ENCODE measurements around the gene LRRC8E. TPM values are rescaled to one million over a fixed set of nuclear protein-coding genes. Genes with fewer than 3 reads are reported as not detected.
A peak's percentile ranks its signal among the peaks of the same experiment; 100 is the strongest.
"Not testable (repeated sequence)": the region's sequence is repeated elsewhere in the genome, so short reads cannot be mapped to it uniquely, and the experiment has no call there.

The LRRC8E gene
- total and polyA plus RNA-seq, 8 donors = 0.58 to 12.5 (median 2.1) TPM; not detected in 1

DNA sequence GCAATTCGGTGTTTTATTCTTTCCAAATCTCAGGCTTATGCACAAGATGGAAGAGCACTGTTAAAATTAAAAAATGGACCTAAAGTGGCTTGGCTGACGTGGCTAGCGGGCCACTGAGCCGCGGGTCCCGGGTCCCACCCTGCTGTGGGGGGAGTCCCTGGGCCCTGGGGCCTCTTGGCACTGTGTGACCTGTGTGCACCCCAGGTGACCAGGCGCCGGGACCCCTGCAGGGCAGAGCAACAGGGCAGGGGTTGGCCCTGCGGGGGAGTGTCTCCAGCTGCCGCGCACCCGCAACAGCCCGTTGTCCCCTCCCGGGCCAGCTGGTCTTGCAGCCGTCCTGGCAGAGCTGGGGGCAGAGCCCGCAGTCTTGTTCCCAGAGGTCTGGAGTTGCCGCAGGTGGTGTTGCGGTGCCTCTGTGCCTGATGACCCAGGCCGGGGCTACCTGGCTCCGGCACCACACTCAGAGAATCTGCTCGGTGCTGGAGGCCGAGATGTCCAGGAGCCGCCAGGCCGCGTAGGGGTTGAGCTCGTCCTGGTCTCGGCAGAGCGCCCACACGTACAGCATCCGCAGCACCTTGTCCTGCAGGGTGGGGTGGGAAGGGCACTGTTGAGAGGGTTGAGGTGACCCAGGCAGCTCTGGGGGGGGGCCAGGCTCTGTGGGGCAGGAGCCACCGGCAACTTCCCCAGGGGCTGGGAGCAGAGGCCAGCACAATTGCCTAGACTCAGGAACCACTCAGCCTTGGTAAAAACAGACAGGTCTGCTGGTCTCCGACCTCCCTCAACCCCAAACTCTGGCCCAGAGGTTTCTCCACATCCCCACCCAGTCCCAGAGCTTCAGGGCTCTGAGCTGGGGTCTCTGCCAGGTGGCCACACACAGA, 38.7 kb downstream of the LRRC8E start:
- TF ChIP-seq EP300 (IDR thresholded peaks at IDR 0.05) (no peak), POLR2A (IDR thresholded peaks at IDR 0.05) (no peak), POLR2AphosphoS5 (IDR thresholded peaks at IDR 0.05) (no peak)
- TF ChIP-seq, protein P1, sequence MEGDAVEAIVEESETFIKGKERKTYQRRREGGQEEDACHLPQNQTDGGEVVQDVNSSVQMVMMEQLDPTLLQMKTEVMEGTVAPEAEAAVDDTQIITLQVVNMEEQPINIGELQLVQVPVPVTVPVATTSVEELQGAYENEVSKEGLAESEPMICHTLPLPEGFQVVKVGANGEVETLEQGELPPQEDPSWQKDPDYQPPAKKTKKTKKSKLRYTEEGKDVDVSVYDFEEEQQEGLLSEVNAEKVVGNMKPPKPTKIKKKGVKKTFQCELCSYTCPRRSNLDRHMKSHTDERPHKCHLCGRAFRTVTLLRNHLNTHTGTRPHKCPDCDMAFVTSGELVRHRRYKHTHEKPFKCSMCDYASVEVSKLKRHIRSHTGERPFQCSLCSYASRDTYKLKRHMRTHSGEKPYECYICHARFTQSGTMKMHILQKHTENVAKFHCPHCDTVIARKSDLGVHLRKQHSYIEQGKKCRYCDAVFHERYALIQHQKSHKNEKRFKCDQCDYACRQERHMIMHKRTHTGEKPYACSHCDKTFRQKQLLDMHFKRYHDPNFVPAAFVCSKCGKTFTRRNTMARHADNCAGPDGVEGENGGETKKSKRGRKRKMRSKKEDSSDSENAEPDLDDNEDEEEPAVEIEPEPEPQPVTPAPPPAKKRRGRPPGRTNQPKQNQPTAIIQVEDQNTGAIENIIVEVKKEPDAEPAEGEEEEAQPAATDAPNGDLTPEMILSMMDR (IDR thresholded peaks at IDR 0.05) = no peak
- peaks cover 23 to 39% (median 37%) of the 10 kb centered on the region in 4 donors for H3K36me3 ChIP-seq
- DNase-seq = peak in 1 of 2 donors; percentile 33
- peaks cover 0 to 12% (median 9%) of the 10 kb centered on the region in 3 donors for H3K27me3 ChIP-seq
- H3K4me3 ChIP-seq = peak overlapping the region in 2 of 4 donors; percentile 60 to 61
- H3K27ac ChIP-seq = peak overlapping the region in 3 of 5 donors; percentile 77 to 89 (median 86)
- peaks cover 39 to 90% (median 62%) of the 10 kb centered on the region in 4 donors for H3K4me1 ChIP-seq
- intact Hi-C loops (cut with DNase I; ENCODE audit: low total_unique reads) = loop anchor here (10.0 kb wide), 1 partner anchor 72 kb away; no protein-coding TSS in a partner anchor
- 75 to 86% (median 79%) methylated on average over 16 to 32 of the region's 32 CpGs for WGBS, 5 donors
- no peaks in the 10 kb centered on the region for H3K9me3 ChIP-seq

DNA sequence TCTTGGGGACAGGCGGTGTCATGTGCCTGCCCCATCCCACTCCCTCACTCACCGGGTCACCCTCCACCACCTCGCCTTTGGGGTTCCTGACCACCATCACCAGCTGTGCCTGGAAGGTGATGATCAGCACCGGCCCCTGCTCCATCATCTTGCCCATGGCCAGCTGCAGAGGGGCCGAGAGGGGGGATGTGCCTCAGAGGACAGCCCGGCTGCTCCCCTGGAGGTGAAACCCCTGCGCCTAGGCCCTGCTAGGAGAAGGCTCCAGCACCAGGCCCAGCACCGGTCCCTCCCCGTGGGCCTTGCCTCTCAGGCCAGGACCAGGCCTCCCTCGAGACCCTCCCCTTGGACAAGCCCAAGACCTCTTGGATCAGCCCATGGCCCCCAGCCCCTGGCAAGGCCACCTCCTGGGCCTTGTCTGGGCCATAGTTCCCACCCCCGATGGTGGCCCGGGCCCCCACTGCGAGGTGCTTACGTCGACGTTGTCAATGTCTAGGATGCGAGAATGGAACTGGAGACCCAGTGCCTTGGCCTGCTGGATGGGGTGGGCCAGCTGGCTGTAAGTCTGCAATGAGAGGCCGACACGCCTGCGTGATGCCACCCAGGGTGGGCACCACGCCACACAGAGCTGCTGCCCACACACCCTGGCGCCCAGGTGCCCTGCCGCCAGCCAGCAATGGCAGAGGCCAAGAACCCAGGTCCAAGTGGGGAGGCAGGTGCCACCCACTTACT, 39.5 kb downstream of the LRRC8E start:
- Histone ChIP-seq H3K4me3 (no peak overlapping the region), H3K4me1 (peaks cover 33 to 86% (median 56%) of the 10 kb centered on the region in 4 donors), H3K27ac (peak overlapping the region in 4 of 5 donors; percentile 57 to 89 (median 82)), H3K27me3 (peaks cover 0 to 12% (median 9%) of the 10 kb centered on the region in 3 donors), H3K36me3 (peaks cover 23 to 39% (median 37%) of the 10 kb centered on the region in 4 donors), H3K9me3 (no peaks in the 10 kb centered on the region)
- DNase-seq = peak in 1 of 2 donors; percentile 21
- WGBS, 5 donors = 88 to 93% (median 91%) methylated on average over 11 to 23 of the region's 23 CpGs
- intact Hi-C loops (cut with DNase I; ENCODE audit: low total_unique reads) = loop anchor here (10.0 kb wide), 1 partner anchor 73 kb away; no protein-coding TSS in a partner anchor
- TF ChIP-seq, protein P1 (IDR thresholded peaks at IDR 0.05) = no peak
- TF ChIP-seq POLR2AphosphoS5 (IDR thresholded peaks at IDR 0.05) (no peak), POLR2A (IDR thresholded peaks at IDR 0.05) (no peak), EP300 (IDR thresholded peaks at IDR 0.05) (no peak)

- Histone ChIP-seq H3K4me1 (peaks cover 33 to 80% (median 56%) of the 10 kb centered on the region in 4 donors), H3K27ac (peak overlapping the region in 4 of 5 donors; percentile 57 to 89 (median 82)), H3K4me3 (no peak overlapping the region), H3K36me3 (peaks cover 26 to 39% (median 37%) of the 10 kb centered on the region in 4 donors), H3K9me3 (no peaks in the 10 kb centered on the region), H3K27me3 (peaks cover 0 to 12% (median 9%) of the 10 kb centered on the region in 3 donors)
- intact Hi-C loops (cut with DNase I; ENCODE audit: low total_unique reads) = loop anchor here (10.0 kb wide), 1 partner anchor 74 kb away; no protein-coding TSS in a partner anchor
- peak in 1 of 2 donors; percentile 20 for DNase-seq
- WGBS, 5 donors = 60 to 85% (median 72%) methylated on average over 9 of the region's 9 CpGs
- TF ChIP-seq POLR2AphosphoS5 (IDR thresholded peaks at IDR 0.05) (no peak), EP300 (IDR thresholded peaks at IDR 0.05) (no peak)
These were observed 40.0 kb downstream of the LRRC8E start for GRCh38 chr19:7928334-7928706.

DNA sequence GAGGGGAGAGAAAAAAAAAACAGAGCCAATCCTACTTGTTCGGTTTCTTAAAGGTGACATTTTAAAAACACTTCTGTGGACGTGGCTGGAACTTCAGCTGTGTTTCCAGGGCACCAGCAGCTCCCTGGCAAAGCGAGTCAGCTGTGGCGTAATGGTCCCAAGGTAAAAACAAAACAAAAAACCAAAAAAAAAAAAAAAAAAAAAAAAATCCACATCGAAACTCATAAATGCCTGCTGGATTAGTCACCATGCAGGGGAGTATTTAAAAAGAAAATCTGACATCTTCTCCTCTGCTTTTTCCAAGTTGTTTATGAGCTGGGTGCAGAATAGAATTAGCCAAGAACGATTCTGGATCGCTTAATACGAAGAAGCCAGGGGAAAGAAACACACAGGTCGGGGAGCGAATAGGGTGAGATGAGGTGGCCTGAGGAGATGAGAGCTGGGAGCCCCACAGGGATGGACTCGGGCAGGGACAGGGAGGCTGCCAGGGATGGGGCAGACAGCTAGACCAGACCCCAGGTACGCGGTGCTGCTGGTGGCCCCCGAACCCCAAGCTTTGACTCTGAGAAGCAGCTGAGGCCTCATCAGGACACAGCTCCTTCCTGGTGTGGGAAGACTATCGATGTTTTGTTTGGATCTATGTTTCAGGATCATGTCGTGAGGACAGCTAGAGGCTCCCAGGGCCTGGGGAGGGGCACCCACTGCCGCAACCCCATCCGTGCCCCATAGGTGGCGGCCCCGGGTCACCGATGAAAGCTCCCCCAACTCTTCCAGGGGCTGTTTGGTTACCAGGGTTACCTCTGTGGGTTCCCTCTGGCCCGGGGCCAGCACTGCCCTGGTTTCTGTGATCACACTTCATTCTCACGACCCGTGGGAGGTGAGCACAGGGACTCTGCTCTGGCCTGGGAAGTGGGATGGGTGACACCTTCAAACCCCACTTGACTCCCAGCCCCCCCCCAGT, 40.7 kb downstream of the LRRC8E start:
- peaks cover 33 to 46% (median 43%) of the 10 kb centered on the region in 4 donors for H3K36me3 ChIP-seq
- H3K4me3 ChIP-seq = no peak overlapping the region
- peaks cover 0 to 12% (median 9%) of the 10 kb centered on the region in 3 donors for H3K27me3 ChIP-seq
- WGBS, 5 donors = 51 to 69% (median 58%) methylated on average over 18 to 24 of the region's 24 CpGs
- peak in 1 of 2 donors; percentile 70 for DNase-seq
- H3K9me3 ChIP-seq = no peaks in the 10 kb centered on the region
- TF ChIP-seq, protein P1 (IDR thresholded peaks at IDR 0.05) = peak in 1 of 7 experiments; percentile 23
- TF ChIP-seq POLR2A (IDR thresholded peaks at IDR 0.05) = no peak
- H3K27ac ChIP-seq = peak overlapping the region in 4 of 5 donors; percentile 57 to 89 (median 82)
- intact Hi-C loops (cut with DNase I; ENCODE audit: low total_unique reads) = loop anchor here (10.0 kb wide), 1 partner anchor 74 kb away; no protein-coding TSS in a partner anchor
- H3K4me1 ChIP-seq = peaks cover 33 to 75% (median 52%) of the 10 kb centered on the region in 4 donors

DNA sequence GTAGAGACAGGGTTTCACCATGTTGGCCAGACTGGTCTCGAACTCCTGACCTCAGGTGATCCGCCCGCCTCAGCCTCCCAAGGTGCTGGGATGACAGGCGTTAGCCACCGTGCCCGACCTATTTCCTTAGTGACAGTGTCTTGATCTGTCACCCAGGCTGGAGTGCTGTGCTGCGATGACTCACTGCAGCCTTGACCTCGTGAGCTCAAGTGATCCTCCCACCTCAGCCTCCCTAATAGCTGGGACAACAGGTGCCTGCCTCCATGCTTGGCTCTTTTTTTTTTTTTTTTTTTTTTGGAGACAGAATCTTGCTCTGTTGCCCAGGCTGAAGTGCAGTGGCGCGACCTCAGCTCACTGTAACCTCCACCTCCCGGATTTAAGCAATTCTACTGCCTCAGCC, 41.7 kb downstream of the LRRC8E start:
- H3K27me3 ChIP-seq; H3K9me3 ChIP-seq; intact Hi-C loops (cut with DNase I; ENCODE audit: low total_unique reads); H3K4me3 ChIP-seq: not testable (repeated sequence)
- DNase-seq = peak in 1 of 2 donors; percentile 6
- Histone ChIP-seq H3K36me3 (peaks cover 43 to 56% (median 53%) of the 10 kb centered on the region in 4 donors), H3K4me1 (peaks cover 26 to 65% (median 44%) of the 10 kb centered on the region in 4 donors), H3K27ac (peak overlapping the region in 4 of 5 donors; percentile 42 to 89 (median 82))
- WGBS, 5 donors = 80 to 93% (median 87%) methylated on average over 8 to 11 of the region's 11 CpGs

Data from stomach (tissue), 9 donors.